GM21825 (cell line): ENCODE data around the gene SLC39A6.
A peak's percentile ranks its signal among the peaks of the same experiment; 100 is the strongest.
"Not testable (repeated sequence)": the region's sequence is repeated elsewhere in the genome, so short reads cannot be mapped to it uniquely, and the experiment has no call there.

Experiments used
- ATAC-seq: cut with Tn5 transposase; IDR thresholded peaks from one replicate; pipeline ENCODE4 v1.9.1; 2021; ENCODE audit warnings: mild to moderate bottlenecking, moderate library complexity; ENCODE audit not compliant: unreplicated experiment

The SLC39A6 gene

GRCh38 chr18:36139245-36139644 is 10.1 kb upstream of the SLC39A6 start:
- ATAC-seq = no peak

- ATAC-seq = no peak
These were observed 6.1 kb upstream of the SLC39A6 start for GRCh38 chr18:36135264-36135663.

- ATAC-seq = no peak
These were observed 3.6 kb upstream of the SLC39A6 start for GRCh38 chr18:36132756-36133155.

GRCh38 chr18:36131692-36132483 is 2.7 kb upstream of the SLC39A6 start:
- ATAC-seq = no peak

GRCh38 chr18:36130883-36131653 is 1.9 kb upstream of the SLC39A6 start:
- no peak for ATAC-seq

- ATAC-seq = peak; percentile 12
These were observed 1.1 kb upstream of the SLC39A6 start for GRCh38 chr18:36130039-36130831.

GRCh38 chr18:36128907-36129299 is 237 bp downstream of the SLC39A6 start:
- ATAC-seq = no peak

- ATAC-seq = no peak
These were observed 640 bp downstream of the SLC39A6 start for GRCh38 chr18:36128530-36128870.

- no peak for ATAC-seq
These were observed 1.2 kb downstream of the SLC39A6 start for GRCh38 chr18:36127836-36128529.

GRCh38 chr18:36126668-36127067 is 2.5 kb downstream of the SLC39A6 start:
- ATAC-seq = no peak

GRCh38 chr18:36124841-36125240 is 4.3 kb downstream of the SLC39A6 start:
- no peak for ATAC-seq

- no peak for ATAC-seq
These were observed 8.8 kb downstream of the SLC39A6 start for GRCh38 chr18:36120297-36120696.

- ATAC-seq = not testable (repeated sequence)
These were observed 12.4 kb downstream of the SLC39A6 start for GRCh38 chr18:36116771-36117170.

- no peak for ATAC-seq
These were observed 14.4 kb downstream of the SLC39A6 start for GRCh38 chr18:36114738-36115137.

- no peak for ATAC-seq
These were observed 14.9 kb downstream of the SLC39A6 start for GRCh38 chr18:36114251-36114650.

- ATAC-seq = no peak
These were observed 16.8 kb downstream of the SLC39A6 start for GRCh38 chr18:36112302-36112701.

GRCh38 chr18:36109737-36110136 is 19.4 kb downstream of the SLC39A6 start:
- ATAC-seq = no peak

GRCh38 chr18:36108601-36109000 is 20.5 kb downstream of the SLC39A6 start:
- no peak for ATAC-seq

- no peak for ATAC-seq
These were observed 20.9 kb downstream of the SLC39A6 start for GRCh38 chr18:36108196-36108595.

GRCh38 chr18:36107477-36107876 is 21.7 kb downstream of the SLC39A6 start:
- no peak for ATAC-seq

- ATAC-seq = no peak
These were observed 24.4 kb downstream of the SLC39A6 start for GRCh38 chr18:36104749-36105148.
